ENCODE measurements around the gene HESX1. TPM values are rescaled to one million over a fixed set of nuclear protein-coding genes. Genes with fewer than 3 reads are reported as not detected.

The HESX1 gene
- total RNA-seq (2014; rRNA removed; shearing (Covaris generic)), result 0.43 and 3.6 TPM in 2 replicates

DNA sequence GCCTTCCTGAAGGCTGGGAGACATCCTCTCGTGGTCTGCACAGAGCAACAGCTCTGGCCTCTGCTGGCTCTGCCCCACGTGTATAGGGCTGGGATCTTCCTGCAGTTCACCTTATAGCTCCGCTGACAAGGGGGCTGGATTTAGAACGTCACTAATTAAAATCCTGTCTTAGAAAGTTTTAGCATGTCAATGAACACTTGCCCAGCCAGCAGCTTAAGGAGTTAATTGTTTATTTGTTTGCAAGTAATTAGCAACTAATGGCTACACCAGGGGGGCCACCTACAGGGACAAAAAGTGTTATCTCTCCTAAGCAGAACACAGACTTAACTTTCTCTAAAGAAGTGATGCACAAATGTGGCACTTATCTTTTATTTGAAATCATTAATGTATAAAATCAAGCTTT lies at the start of gene HESX1:
HESX1 (minus strand) TSS at position 84 of the 403 bp plus-strand sequence; CDS start at position 24, 60 bp downstream.
- in situ Hi-C loops (cut with HindIII; ENCODE audit: low sequenced_read_pairs), result no loop called here
- DNase-seq (ENCODE audit: low spot score), result no peak

GRCh38 chr3:57244946-57245345 lies 45.2 kb upstream of the HESX1 start:
- in situ Hi-C loops (cut with HindIII; ENCODE audit: low sequenced_read_pairs), result no loop called here

DNA sequence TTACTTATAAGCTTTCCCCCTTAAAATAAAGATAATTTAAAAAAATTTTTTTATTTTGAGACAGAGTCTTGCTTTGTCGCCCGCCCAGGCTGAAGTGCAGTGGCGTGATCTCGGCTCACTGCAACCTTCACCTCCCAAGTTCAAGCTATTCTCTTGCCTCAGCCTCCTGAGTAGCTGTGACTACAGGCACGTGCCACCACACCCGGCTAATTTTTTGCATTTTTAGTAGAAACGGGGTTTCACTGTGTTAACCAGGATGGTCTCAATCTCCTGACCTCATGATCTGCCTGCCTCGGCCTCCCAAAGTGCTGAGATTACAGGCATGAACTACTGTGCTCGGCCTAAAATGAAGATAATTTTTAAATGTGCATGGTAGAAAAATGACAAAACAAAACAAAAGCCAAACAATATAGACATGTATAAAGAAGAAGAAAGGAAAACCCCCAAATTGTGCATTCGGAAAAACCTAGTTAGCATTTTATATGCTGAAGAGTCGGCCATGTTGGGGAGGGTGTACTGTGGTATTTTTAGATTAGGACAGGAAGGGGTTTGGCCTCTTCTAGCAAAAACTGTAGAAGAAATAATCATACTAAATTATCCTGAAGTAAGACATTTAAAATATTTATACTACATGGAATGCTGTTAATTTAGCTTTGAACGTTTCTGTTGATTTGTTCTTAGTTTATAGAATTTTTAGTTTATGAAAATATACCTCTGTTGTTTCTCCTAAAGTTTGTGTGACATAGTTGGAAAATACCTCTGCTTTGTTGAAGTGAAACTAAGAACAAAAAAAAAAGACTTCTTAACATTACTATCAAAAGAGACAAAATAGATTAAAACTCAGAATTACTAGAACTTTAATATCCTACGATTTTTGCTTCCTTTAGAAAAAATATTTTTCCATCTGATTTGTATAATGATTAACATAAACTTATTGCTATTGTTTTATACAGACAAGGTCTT lies 35.1 kb upstream of the HESX1 start:
- DNase-seq (ENCODE audit: low spot score), result no peak
- in situ Hi-C loops (cut with HindIII; ENCODE audit: low sequenced_read_pairs), result no loop called here

More at GRCh38 chr3:57244946-57245345, 45.2 kb upstream of the HESX1 start:
- DNase-seq (ENCODE audit: low spot score), result no peak

DNA sequence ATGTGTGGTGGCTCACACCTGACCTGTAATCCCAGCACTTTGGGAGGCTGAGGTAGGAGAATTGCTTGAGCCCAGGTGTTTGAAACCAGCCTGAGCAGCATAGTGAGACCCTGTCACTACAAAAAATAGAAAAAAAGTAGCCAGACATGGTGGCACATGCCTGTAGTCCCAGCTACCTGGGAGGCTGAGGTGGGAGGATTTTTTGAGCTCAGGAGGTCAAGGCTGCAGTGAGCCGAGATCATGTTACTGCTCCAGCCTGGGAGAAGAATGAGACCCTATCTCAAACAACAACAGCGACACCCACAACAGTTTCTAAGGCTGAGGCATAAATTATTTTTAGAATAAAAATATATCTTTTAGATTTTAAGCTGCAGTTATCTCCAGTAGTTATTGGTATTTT lies 34.0 kb upstream of the HESX1 start:
- DNase-seq (ENCODE audit: low spot score), result no peak
- in situ Hi-C loops (cut with HindIII; ENCODE audit: low sequenced_read_pairs), result no loop called here

DNA sequence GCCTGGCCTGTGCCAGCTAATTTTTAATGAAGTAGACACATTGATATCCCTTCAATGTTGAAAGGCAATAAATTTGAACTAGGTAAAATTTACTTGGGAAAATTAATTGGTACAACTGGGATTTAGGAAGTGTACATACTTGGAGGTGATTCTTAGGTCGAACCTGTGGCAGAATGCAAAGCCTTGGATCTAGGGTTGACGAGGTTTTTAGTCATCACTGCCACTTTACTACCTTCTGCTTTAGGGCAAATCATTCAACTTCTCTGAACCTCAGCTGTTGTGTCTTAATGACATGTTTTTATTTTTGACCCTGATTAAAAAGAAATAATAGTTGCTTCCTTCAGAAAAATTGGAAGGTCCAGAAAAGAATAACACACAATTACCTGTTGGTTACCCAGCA lies 30.2 kb upstream of the HESX1 start:
- no peak for DNase-seq (ENCODE audit: low spot score)
- in situ Hi-C loops (cut with HindIII; ENCODE audit: low sequenced_read_pairs), result no loop called here

DNA sequence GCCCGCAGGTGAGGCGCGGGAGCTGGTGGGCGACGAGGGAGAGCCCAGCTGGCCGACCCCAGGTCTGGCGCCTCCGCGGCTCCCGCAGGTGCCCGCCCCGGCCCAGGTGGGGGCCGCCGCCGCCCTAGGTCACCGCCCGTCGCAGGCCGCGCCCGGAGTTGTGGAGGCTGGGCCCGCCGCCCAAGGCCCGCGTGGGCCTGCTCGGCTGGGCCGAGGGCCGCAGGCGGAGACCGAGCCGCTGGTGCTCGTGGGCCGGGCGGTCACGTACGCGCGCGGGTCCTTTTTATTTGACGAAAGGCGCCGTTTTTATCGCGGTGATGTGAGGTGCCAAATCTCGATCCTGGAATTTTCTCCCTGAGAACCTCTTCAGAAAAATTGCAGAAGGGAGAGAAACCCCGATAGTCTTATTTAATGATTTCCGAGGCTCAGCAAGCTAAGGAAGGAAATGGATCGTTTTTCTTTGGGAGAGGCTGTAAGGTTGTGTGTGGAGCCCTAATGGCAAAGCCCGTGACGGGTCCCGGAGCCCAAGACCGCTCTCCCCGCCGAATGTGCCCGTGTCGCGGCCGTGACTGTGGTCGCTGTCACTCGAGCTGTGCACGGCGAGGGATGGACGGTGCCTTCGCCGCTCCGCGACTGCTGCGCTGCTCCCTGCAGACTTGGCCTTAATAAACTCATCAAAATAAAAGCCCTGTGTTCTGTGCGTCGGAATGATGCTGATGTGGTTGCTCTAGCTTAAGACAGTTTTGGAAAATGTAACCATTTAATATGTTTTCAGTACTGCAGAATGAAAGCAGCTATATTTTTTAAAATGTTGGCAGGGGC lies 28.4 kb upstream of the HESX1 start:
- in situ Hi-C loops (cut with HindIII; ENCODE audit: low sequenced_read_pairs), result no loop called here
- DNase-seq (ENCODE audit: low spot score), result peak; percentile 75

DNA sequence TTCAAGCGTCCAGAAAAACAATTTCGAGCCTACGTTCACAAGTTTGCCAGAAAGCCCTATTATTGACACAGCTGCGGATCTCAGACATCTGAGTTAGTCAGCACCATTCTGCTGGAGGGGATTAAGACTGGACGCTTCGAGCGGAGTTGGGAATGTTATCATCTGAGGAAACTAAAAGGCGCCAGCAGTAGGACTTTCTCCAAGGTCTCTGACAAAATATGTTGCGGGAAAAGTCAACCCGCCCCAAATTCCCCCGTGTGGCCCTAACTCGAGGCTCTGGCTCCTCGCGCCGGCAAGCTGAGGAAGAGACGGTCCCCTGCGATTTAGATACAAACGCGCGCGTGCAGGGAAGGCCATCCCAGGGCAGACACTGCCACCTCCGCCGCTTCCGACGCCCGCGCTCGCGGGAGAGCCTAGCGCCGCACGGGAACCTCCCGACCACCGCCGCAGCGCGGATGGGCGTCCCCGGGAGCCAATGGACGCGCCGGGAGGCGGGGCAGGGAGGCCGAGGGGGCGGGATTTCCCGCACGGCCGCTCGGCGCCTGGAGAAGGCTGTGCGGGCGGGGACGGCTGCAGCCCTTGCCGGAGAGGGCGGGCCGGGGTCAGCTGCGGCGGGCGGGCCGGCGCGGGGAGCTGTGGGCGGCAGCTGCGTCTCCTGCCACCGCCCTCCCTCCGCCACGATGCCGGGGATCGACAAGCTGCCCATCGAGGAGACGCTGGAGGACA lies 27.6 kb upstream of the HESX1 start, which contains the start of gene APPL1:
APPL1 (plus strand) TSS at position 526 of the 726 bp plus-strand sequence; CDS start at position 681, 155 bp downstream.
- in situ Hi-C loops (cut with HindIII; ENCODE audit: low sequenced_read_pairs), result no loop called here
- peak; percentile 94 for DNase-seq (ENCODE audit: low spot score)

GRCh38 chr3:57226176-57226575 lies 26.4 kb upstream of the HESX1 start:
- in situ Hi-C loops (cut with HindIII; ENCODE audit: low sequenced_read_pairs), result no loop called here
- no peak for DNase-seq (ENCODE audit: low spot score)

GRCh38 chr3:57224856-57225255 lies 25.1 kb upstream of the HESX1 start:
- in situ Hi-C loops (cut with HindIII; ENCODE audit: low sequenced_read_pairs), result no loop called here
- no peak for DNase-seq (ENCODE audit: low spot score)

- peak; percentile 6 for DNase-seq (ENCODE audit: low spot score)
- in situ Hi-C loops (cut with HindIII; ENCODE audit: low sequenced_read_pairs), result no loop called here
Observed at GRCh38 chr3:57221883-57222282, 22.1 kb upstream of the HESX1 start.

DNA sequence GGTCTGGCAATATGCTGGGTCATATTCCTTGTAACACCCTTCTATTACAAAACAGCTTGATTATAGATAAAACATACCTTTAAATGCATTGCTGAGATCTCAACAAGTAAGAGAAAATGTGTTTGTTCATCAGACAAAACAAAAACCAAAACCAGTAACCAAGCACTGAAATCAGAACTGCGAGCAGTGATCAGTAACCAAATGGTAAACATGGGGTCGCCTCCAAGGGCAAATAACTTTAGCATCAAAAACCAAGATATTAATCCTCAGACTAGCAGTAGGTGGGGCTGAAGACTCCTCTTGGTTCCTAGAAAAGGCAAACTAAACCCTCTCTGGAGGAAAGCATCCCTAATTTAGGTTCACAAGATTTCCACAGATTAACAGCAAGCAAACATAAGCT lies 6.6 kb upstream of the HESX1 start:
- DNase-seq (ENCODE audit: low spot score), result no peak
- in situ Hi-C loops (cut with HindIII; ENCODE audit: low sequenced_read_pairs), result no loop called here

DNA sequence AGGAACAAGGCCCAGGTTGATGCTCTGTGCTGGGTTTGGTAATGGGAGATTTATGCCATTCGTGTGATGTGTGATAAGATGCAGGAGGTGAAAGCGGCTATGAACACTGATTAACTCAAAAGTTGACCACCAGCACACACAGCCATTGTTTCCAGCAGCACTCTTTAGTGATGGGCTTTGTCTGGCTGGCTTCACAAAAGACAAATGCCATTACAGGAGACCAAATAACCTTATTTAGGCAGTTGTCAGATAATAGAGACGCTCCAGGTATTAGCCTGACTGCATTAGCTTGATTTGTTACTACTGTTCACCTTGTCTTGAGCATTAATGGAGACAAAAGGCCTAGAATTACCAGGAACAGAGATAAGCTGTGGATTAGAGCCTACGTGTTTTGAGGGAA lies 5.1 kb downstream of the HESX1 start:
- no peak for DNase-seq (ENCODE audit: low spot score)
- in situ Hi-C loops (cut with HindIII; ENCODE audit: low sequenced_read_pairs), result no loop called here

DNA sequence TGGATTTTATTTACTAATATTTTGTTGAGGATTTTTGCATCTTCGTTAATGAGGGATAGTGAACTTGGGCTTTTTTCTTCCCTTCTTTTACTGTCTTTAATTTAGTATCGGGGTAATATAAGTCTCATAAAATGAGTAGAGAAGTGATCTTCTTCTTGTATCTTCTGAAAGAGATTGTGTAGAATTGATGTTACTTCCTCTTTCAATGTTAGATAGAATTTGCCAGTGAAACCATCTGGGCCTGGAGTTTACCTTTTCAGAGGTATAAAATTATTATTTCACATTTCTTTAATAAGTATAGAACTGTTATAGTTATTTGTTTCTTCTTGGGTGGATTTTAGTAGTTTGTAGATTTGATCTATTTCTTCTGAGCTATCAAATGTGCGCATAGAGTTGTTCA lies 7.8 kb downstream of the HESX1 start:
- DNase-seq (ENCODE audit: low spot score), result no peak
- in situ Hi-C loops (cut with HindIII; ENCODE audit: low sequenced_read_pairs), result no loop called here

DNA sequence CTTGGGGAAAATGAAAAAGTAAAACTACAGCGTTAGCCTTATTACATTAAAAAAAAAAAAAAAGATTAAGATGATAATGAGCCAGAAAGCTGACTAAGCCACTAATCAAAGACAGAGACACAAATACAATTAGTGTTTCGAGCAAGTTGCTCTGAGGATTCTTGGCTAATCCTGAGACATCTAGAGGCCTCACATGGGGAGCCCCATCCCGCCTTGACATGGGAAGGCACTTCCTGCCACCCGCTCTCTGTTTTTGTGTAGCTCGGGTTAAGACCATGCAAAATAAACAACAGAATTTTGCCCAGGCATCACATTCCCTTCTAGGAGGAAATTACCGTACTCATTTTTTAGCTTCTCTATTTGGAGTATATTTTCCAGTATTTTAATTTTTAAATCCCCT lies 15.3 kb downstream of the HESX1 start:
- in situ Hi-C loops (cut with HindIII; ENCODE audit: low sequenced_read_pairs), result no loop called here
- no peak for DNase-seq (ENCODE audit: low spot score)

DNA sequence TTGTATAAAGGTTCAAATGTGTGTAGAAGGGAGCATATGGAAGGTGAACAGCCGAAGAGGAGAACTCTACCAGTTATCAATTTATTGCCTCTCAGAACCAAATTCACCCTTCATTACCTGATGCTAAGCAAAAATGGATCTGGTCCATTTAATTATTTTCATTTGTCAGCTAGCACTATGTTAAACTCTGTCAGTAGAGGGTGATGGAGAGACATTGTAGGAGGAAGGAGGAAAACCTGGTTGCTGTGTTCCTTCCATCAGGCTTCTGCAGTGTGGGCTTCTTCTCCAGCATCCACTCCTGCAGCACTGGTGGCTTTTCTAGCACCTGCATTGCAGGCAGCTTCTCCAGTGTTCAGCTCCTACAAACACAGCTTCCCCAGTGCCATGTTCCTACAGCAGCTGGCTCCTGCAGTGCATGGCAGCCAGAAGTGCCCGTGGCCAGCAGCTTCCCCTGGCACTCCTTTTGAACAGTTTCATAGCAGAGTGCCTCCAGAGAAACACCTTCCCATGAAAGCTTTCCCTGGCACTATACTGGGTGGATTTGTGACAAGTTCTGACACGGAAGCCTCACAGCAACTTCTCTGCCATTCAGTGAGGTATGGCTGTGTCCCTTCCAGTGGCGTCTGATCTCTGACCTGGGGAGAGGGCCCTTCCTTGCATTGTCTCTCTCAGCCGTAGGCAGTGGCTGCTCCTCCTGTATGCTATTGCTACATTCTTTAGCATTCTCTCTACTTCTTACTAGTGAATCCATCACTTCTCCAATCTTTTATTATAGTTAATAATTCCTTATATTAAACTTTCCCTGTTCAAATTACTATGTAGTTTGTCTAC lies 20.0 kb downstream of the HESX1 start:
- in situ Hi-C loops (cut with HindIII; ENCODE audit: low sequenced_read_pairs), result no loop called here
- peak; percentile 37 for DNase-seq (ENCODE audit: low spot score)

DNA sequence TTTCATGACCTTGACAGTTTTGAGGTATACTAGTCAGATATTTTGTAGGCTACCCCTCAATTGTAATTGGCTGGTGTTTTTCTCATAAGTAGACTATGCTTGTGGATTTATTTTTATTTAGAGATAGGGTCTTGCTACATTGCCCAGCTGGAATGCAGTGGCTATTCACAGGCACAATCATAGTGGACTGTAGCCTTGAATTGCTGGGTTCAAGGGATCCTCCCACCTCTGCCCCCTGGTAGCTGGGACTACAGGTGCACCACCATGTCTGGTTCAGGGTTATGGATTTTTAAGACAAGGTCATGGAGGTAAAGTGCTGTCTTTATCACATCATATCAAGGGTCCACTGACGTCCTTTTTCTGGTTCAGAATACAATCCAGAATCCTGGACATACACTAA lies 23.7 kb downstream of the HESX1 start:
- no peak for DNase-seq (ENCODE audit: low spot score)
- in situ Hi-C loops (cut with HindIII; ENCODE audit: low sequenced_read_pairs), result no loop called here

DNA sequence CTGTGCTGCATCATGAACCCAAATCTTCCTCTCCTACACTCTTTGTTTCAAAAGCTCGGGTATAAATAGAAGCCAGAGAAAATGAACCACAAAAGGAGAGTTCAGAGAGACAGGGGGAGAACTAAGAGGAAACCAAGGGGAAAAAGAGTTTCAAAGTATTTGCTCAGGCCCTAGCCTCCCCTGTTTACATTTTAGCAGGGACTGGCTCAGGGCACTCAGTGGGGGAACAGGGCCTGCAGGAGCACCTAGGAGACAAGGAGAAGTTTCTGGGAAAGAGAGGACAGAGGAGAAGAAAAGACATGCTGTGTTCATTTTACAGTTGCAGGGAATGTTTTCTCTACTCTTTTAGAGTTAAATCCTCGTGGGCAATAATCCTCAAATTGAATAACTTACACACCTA lies 26.1 kb downstream of the HESX1 start:
- in situ Hi-C loops (cut with HindIII; ENCODE audit: low sequenced_read_pairs), result no loop called here
- DNase-seq (ENCODE audit: low spot score), result no peak

- in situ Hi-C loops (cut with HindIII; ENCODE audit: low sequenced_read_pairs), result no loop called here
Observed at GRCh38 chr3:57170946-57171345, 28.8 kb downstream of the HESX1 start.

More at GRCh38 chr3:57170946-57171345, 28.8 kb downstream of the HESX1 start:
- no peak for DNase-seq (ENCODE audit: low spot score)
